ENCODE results near the gene OR11H1. TPM values are rescaled to one million over a fixed set of nuclear protein-coding genes. Genes with fewer than 3 reads are reported as not detected.
"Not testable (repeated sequence)": the region's sequence is repeated elsewhere in the genome, so short reads cannot be mapped to it uniquely, and the experiment has no call there.

OR11H1 gene, protein sequence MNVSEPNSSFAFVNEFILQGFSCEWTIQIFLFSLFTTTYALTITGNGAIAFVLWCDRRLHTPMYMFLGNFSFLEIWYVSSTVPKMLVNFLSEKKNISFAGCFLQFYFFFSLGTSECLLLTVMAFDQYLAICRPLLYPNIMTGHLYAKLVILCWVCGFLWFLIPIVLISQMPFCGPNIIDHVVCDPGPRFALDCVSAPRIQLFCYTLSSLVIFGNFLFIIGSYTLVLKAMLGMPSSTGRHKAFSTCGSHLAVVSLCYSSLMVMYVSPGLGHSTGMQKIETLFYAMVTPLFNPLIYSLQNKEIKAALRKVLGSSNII
- total RNA-seq (ENCODE audit: unreplicated experiment) = not detected
- long read RNA-seq = 0 reads

GRCh38 chr22:15527892-15528291 lies at the start of gene OR11H1:
Gene OR11H1 (plus strand): TSS chr22:15528192. CDS start chr22:15528192, 0 bp downstream.
- not testable (repeated sequence) for H3K9me3 Mint-ChIP-seq (ENCODE audit: unreplicated experiment); H3K36me3 Mint-ChIP-seq (ENCODE audit: unreplicated experiment); H3K27me3 Mint-ChIP-seq (ENCODE audit: unreplicated experiment); H3K27ac Mint-ChIP-seq (ENCODE audit: unreplicated experiment); H3K4me1 Mint-ChIP-seq (ENCODE audit: low read depth, unreplicated experiment); H3K4me3 Mint-ChIP-seq (ENCODE audit: unreplicated experiment); DNase-seq

DNA sequence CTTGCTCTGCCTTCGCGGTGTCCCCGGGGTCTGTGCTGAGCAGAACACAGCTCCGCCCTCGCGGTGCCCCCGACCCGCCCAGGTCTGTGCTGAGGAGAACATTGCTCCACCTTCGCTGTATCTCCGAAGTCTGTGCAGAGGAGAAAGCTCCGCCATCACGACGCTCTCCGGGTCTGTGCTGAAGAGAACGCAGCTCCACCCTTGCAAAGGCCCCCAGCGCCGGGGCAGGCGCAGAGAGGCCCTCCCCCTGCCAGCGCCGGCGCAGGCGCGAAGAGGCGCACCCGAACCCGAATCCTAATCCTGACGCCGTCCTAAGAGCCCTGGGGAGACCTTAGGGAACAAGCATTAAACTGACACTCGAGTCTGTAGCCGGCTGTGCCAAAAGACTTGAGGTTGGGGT lies 18.0 kb upstream of the OR11H1 start:
- not testable (repeated sequence) for DNase-seq; H3K27ac Mint-ChIP-seq (ENCODE audit: unreplicated experiment); H3K36me3 Mint-ChIP-seq (ENCODE audit: unreplicated experiment); H3K4me3 Mint-ChIP-seq (ENCODE audit: unreplicated experiment); H3K27me3 Mint-ChIP-seq (ENCODE audit: unreplicated experiment); H3K9me3 Mint-ChIP-seq (ENCODE audit: unreplicated experiment); H3K4me1 Mint-ChIP-seq (ENCODE audit: low read depth, unreplicated experiment)

- H3K9me3 Mint-ChIP-seq (ENCODE audit: unreplicated experiment); H3K27ac Mint-ChIP-seq (ENCODE audit: unreplicated experiment); H3K36me3 Mint-ChIP-seq (ENCODE audit: unreplicated experiment); H3K27me3 Mint-ChIP-seq (ENCODE audit: unreplicated experiment); H3K4me3 Mint-ChIP-seq (ENCODE audit: unreplicated experiment); H3K4me1 Mint-ChIP-seq (ENCODE audit: low read depth, unreplicated experiment): not testable (repeated sequence)
- peak; percentile 6 for DNase-seq
These were observed 12.1 kb upstream of the OR11H1 start for GRCh38 chr22:15515896-15516295.

- not testable (repeated sequence) for H3K4me1 Mint-ChIP-seq (ENCODE audit: low read depth, unreplicated experiment); H3K9me3 Mint-ChIP-seq (ENCODE audit: unreplicated experiment); DNase-seq; H3K4me3 Mint-ChIP-seq (ENCODE audit: unreplicated experiment); H3K27me3 Mint-ChIP-seq (ENCODE audit: unreplicated experiment); H3K27ac Mint-ChIP-seq (ENCODE audit: unreplicated experiment); H3K36me3 Mint-ChIP-seq (ENCODE audit: unreplicated experiment)
These were observed 25.8 kb downstream of the OR11H1 start for GRCh38 chr22:15553767-15554166.

- not testable (repeated sequence) for H3K27me3 Mint-ChIP-seq (ENCODE audit: unreplicated experiment); H3K36me3 Mint-ChIP-seq (ENCODE audit: unreplicated experiment); DNase-seq; H3K4me1 Mint-ChIP-seq (ENCODE audit: low read depth, unreplicated experiment); H3K4me3 Mint-ChIP-seq (ENCODE audit: unreplicated experiment); H3K27ac Mint-ChIP-seq (ENCODE audit: unreplicated experiment); H3K9me3 Mint-ChIP-seq (ENCODE audit: unreplicated experiment)
These were observed 35.5 kb downstream of the OR11H1 start for GRCh38 chr22:15563461-15563860.

- H3K27me3 Mint-ChIP-seq (ENCODE audit: unreplicated experiment); H3K4me1 Mint-ChIP-seq (ENCODE audit: low read depth, unreplicated experiment); H3K27ac Mint-ChIP-seq (ENCODE audit: unreplicated experiment); H3K9me3 Mint-ChIP-seq (ENCODE audit: unreplicated experiment); DNase-seq; H3K4me3 Mint-ChIP-seq (ENCODE audit: unreplicated experiment); H3K36me3 Mint-ChIP-seq (ENCODE audit: unreplicated experiment): not testable (repeated sequence)
These were observed 37.1 kb downstream of the OR11H1 start for GRCh38 chr22:15565063-15565462.

Other genes with a start within 250 kb of the OR11H1 start
- gene POTEH, start 161.8 kb downstream of the OR11H1 start, total RNA-seq (ENCODE audit: unreplicated experiment) = not detected

Measured in glutamatergic neuron (in vitro differentiated cells).